CD4-positive, alpha-beta T cell treated with Interleukin-21 for 1 hour (primary cell): ENCODE measurements around the gene PYGB.
A peak's percentile ranks its signal among the peaks of the same experiment; 100 is the strongest.

ENCODE experiments used
- DNase-seq: peaks from one replicate; pipeline ENCODE4 v3.0.0-alpha.2; 2020

PYGB gene

DNA sequence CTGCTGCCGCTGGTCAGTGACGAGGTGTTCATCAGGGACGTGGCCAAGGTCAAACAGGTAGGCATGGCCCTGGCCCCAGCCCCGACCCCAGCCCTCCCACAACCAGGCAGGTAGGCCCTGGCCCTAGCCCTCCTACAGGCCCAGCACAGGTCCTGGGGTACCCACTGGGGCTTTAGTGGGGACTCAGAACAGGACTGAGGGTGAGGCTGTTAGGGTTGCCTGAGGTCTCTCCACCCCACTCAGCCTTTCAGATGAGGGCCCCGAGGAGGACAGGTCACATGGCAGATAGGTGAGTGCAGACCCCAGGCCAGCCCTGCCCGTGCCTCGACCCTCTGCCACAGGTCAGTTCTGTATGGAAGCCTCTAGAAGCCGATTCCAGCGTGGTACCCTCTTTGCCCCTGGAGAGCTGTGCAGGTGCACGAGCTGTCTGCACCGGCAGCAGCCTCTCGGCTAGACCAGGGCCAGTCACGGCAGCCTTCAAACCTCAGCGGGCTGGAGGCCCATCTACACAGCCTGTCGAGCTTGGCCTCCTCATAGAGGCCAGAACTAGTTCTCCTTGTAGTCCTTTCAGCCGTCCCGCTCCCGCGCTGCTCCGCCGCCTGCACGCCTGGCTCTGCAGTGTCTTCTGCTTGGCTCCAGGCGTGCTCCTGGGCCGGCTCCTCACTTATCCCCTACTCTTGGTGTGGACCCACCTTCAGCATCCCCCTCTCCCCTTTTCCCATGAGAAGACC is 35.5 kb downstream of the PYGB start:
- DNase-seq, result no peak

DNA sequence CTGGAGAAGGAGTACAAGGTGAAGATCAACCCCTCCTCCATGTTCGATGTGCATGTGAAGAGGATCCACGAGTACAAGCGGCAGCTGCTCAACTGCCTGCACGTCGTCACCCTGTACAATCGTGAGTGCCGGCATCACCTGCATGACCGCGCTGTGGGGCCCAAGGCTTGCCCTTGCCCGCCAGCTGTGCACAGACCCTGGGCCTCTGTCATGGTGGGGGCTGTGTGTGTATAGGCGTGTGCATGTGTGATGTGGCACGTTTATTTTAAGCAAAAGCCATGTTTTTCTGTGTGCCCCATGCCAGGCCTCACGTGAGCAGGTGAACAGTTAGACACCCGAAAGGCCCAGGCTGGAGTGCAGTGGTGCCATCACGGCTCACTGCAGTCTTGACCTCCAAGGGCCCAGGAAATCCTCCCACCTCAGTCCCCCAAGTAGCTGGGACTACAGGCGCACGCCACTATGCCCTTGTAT is 36.3 kb downstream of the PYGB start:
- no peak for DNase-seq

DNA sequence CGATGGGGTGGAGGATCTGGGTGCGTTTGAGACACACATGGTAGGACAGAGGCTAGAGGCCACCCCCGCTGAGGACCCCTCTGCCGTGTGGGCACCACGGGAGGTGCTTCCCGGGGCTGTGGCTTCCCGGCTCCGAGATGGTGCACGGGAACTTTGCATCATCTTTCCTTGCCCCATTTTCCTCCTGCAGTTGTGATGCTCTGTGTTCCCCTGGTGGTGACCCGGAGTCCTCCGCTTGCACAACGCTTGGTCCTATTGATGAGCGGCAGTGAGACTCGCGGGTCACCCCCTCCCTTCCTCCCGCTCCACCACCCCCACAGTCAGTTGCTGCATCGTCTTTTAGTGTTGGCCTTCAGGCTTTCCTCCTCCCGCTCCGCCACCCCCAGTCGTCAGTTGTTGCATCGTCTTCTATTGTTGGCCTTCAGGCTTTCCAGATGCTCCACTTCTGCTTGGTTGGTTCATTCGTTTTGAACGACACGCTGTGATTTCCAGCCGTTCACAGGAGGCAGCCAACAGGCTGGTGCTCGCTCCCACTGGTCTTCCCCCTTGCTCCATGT is 37.3 kb downstream of the PYGB start:
- no peak for DNase-seq

DNA sequence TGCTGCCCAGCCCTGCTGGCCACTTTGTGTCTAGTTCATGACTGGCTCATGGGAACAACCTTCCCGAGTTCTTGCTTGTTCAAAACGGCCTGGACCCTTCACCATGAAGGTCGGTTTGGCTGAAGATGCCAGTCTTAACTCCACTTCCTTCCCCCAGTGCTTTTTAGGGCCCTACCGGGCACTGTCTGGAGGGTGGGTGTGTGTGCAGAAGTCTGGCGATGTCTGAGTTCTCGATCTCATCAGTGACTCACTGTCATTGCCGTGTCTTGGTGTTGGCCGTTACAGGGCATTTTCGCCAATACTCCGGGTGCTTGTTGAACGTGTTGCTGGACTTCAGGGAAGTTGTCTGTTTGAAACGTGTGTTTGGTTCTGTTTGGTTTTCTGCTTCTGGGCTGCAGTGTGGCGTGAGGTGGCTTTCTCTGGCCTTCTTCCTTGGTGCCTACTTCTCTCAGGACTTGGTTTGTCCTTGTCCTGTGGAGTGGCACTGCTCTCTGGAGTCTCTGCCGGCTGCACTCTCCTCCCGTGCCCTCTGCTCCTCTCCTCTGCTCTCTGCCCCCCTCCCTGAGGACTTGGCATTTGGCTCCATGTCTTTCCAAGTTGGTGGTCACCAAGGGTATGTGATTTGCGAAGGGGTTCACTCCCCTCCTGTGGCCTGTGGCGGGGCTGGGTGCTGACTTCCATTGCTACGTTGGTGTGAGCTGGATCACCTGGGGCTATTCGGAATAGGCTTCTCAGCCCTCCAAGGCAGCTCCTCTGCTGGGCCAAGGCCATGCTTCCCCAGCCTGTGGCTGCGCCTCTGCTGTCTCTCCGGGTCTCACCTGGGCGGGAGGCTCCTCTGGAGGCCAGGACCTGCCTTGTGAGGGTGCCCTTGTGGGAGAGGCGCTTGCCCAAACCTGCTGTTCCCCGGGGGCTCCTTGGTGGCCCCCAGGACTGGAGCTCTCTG is 38.2 kb downstream of the PYGB start:
- no peak for DNase-seq

DNA sequence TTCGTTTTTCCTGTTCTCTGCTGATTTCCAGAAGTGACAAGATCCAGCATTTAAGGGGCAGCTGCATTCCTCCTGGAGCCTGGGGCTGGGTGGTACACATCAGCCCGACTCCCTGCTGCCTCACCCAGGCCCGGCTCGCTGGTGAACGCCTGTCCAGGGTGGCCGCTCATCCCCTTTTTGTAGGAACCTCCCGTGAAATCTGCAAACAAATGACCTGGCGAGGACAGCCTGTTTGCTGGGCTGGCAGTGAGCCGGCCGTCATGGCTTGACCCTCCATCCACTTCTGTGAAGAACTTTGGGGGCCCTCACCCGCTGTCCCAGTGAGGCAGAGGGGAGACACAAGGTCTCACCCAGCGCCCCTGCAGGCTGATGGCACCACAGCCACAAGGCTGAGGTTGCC is 39.0 kb downstream of the PYGB start:
- DNase-seq, result no peak

DNA sequence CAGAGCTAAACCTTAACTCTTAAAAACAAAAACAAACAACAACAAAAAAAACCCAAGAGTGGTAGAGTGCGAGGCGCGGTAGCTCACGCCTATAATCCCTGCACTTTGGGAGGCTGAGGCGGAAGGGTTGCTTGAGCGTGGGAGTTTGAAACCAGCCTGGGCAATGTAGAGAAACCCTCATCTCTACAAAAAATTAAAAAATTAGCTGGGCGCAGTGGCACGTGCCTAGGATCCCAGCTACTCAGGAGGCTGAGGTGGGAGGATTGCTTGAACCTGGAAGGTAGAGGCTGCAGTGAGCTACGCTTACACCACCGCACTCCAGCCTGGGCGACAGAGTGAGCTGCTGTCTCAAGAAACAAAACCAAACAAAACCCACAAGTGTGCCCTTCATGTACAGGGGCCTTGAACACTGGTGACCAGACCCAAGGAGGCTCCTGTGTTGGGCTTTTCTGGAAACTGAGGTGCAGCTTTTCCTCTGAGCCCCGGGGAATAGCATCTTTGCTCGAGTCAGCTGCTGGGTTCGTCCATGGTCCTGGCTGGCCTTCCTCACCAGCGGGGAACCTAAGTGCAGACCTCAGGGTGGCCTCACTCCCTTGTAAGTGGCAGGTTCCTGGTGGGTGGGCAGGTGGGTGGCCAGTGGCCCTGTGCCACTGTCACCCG is 39.9 kb downstream of the PYGB start:
- no peak for DNase-seq

DNA sequence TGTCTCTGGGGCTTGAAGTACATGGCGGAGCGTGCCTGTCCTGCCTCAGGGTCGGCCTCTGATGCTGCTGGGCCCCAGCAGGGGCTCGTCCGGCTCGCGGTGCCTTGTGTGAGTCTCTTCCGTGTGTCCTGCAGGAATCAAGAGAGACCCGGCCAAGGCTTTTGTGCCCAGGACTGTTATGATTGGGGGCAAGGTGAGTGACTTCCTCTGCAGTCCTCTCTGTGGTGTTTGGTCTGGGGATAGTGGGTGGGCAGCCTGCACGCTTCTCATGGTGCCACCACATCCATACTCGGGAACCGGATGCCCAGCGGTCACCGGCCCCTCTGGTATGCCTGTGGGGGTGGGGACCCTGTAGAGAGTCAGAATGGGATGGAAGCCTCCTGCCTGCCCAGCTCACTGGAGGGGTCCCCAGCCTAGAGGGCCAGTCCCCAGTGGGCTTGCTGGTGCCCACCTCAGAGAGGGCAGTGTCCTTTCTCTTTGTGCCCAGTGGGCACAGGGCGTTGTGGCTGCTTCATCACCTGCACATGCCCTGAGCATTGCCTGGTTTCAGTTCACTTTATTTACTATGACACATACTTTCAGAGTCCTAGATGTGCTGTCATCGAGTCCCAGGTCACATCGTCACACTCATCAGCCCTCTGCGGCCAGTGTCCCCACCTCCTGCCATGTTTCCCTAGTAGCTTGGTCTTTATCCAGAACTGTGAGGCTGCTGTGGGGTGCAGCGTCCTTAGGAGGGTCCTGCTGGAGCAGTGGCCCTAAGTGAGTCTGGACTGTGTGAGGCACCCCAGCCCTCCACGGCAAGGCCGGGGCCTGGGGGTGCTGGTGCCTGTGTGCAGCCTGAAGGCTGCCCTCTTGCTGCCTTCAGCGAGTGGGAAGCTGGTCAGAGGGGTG is 40.7 kb downstream of the PYGB start:
- no peak for DNase-seq

DNA sequence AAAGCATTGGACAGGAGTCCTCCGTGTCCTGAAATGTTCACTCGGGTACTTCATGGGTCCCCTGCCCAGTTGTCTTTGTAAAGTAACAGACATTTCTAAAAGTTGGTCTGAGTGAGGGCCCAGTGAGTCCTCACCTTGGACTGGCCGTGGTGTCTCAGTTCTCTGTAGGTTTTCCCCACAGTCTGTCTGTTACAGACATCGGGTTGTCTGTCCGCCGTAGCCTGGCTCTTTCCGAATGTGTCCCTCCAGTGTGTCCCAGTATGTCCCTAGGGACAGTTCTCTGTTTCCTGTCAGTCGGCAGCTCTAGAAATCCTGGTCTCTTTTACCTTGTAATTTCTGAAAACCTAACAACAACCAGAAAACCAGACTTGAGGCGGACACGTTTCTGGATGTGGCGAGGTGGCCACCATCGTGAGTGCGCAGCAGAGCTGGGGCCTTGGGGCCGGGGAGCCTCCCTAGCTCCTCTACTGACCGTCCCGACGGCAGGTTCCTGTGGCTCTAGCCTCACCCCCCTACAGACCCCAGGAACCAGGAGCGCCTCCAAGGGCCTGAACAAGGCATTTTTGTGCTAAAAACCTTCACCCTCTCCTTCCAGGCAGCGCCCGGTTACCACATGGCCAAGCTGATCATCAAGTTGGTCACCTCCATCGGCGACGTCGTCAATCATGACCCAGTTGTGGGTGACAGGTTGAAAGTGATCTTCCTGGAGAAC is 42.2 kb downstream of the PYGB start:
- no peak for DNase-seq

DNA sequence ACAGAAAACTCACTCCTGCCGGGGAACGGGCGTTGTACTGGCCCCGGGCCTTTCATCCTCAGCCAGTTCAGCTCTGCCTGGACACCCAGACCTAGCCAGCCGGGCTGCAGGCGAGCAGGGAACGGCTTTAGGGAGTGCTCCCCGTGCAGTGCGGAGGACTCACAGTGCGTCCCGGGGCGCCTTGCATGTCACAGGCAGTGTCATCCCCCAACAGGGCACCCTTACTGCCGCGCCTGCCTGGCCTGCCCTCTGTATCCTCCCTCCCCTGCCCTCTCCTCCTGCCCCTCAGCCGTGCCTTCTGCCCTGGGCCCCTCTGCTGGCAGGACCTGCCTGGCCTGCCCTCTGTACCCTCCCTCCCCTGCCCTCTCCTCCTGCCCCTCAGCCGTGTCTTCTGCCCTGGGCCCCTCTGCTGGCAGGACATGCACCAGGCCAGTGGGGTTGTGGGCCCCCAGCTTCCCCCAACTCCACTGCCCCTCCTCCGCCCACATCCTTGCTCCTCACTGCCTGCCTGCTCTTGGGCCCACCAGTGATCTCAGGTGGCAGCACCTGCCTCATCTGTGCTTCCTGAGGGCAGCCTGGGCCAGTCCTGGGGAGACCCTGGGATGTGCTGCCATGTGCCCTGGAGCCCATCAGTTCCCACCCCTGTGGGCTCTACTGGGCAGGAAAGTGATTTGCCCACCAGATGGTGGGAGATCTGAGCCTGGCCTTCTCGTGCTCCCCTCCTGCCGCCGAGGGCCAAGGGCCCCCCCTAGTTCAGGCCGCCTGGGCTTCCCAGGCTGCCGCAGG is 43.0 kb downstream of the PYGB start:
- no peak for DNase-seq

DNA sequence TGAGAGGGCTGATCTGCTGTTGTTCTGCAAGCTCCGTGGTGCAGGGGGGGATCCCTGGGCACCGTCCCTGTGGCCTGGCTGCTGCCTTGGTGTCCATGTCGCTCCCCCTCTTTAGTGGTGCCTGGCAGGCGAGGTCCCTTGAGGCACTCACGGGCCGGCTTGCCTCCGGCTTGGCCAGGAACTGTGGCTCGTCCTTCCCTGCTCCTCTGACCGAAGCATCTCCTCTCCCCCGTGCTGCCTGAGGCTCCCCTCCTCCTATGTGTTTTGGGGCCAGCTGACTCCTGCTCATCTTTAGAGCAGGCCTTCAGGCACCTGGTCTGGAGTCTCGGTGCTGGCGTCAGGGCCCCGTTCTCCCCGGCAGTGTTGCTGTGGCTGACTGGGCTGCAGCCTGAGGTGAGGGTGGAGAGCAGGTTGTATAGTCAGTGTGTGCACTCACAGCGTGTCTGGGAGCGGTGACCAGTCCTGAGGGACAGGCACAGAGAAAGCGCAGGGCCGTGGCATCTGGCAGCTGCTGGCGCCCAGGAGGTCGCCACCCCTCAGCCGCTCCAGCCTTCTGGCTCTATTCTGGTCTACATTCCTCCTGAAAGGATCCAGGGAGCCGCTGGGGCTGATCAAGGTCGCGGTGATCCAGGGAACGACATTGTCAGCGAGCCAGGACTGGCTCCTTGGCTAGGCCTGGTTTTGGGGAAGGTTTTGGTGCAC is 43.7 kb downstream of the PYGB start:
- DNase-seq, result no peak

DNA sequence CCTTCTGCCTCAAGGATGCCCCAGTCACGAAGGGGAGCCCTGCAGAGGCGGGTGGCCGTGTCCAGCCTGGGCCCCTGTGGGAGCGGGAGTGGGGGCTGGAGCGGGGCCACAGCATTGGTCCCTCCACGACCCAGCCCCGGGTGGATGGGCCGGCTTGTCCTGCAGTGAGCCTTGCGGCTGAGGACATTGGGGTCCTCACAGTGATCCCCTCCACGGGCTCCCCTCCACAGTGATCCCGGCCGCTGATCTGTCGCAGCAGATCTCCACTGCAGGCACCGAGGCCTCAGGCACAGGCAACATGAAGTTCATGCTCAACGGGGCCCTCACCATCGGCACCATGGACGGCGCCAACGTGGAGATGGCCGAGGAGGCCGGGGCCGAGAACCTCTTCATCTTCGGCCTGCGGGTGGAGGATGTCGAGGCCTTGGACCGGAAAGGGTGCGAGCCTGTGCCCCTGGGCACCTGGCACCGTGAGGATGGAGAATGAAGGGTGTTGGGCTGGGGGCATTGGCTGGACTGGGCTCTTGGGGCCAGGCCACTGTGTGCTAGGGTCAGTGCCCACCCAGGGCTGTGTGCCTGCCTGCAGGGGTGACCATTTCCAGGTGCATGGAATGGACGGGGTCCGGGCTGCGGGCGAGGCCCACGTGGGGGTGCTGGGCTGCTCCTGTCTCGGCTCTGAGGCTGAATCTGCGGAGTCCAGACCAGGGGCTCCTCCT is 44.4 kb downstream of the PYGB start:
- DNase-seq, result no peak

DNA sequence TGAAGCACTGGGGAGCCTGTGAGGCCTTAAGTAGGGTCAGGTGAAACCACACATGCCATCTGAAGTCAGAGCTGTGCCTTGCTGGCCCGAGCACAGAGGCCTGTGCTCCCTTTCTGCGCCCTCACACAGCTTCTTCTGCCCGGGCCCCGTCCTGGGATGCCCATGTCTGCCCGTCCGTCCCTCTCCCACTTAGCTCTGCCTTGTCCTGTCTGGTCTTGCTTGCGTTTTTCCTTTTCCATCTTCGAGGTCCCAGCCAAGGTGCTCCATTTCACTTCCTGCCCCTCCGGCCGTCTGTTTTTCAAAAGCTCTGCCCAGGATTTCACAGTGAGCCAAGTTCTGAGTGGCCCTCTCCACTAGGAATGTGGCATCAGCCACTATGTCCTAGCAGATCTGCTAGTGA is 45.6 kb downstream of the PYGB start:
- DNase-seq, result no peak

DNA sequence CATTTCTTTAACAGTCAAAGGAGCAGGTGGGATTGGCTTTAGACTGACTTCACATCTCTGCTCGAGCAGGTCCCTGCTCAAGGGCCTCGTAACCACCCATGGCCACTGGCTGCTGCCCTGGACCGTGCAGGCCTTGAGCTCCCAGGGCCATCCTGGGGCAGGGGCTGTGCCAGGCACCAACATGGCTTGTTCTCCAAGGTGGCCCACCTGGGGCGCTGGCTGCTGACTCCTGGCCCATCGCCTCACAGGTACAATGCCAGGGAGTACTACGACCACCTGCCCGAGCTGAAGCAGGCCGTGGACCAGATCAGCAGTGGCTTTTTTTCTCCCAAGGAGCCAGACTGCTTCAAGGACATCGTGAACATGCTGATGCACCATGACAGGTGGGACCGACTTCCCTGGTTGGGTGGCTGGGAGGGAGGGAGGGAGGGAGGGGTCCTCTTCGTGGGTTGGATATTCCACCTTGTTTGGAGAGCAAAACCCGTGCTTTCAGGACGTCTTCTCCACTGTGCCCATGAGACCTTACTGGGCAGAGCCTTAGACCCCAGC is 46.1 kb downstream of the PYGB start:
- DNase-seq, result no peak

DNA sequence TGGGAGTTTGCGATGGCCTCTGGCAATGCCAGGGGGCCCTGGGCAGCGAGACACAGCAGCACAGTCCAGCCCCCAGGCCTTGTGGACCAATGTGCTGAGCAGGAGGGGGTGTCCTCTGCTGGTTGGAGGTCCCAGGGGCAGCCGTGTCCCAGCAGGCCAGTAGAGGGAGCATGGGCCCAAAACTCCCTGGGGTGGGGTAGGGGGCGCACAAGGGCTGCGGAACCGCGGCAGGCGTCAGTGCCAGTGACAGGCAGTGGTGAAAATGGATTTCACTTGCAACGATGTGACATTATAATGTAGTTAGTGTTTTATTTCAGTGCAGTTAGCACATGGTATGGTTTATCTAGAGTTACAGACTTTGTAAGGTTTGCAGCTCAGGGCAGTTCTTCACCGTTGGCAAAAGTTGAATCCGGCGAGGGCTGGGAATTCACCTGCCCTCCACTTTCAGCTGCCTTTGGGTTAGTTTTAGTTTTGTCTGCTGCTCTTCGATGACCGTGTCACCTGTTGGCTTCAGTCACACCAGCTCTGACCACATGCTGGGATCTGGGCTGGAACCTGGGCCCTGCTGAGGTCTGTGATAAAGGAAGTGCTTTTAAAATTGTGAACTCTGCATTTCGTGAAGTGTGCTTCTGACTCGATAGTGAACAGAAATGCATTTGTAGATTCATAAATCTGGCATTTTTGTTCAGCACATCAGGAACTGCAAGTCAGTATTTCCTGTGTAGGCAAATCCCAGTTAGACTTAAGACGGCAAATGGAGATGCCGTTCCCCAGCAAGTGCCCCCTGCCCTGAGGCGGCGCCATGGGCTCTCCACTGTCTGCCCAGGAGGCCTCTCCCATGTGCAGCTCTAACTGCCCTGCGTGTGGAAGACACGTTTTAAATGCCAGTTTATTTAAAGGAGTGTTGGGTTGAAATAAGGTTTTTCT is 46.8 kb downstream of the PYGB start:
- peak; percentile 61 for DNase-seq

DNA sequence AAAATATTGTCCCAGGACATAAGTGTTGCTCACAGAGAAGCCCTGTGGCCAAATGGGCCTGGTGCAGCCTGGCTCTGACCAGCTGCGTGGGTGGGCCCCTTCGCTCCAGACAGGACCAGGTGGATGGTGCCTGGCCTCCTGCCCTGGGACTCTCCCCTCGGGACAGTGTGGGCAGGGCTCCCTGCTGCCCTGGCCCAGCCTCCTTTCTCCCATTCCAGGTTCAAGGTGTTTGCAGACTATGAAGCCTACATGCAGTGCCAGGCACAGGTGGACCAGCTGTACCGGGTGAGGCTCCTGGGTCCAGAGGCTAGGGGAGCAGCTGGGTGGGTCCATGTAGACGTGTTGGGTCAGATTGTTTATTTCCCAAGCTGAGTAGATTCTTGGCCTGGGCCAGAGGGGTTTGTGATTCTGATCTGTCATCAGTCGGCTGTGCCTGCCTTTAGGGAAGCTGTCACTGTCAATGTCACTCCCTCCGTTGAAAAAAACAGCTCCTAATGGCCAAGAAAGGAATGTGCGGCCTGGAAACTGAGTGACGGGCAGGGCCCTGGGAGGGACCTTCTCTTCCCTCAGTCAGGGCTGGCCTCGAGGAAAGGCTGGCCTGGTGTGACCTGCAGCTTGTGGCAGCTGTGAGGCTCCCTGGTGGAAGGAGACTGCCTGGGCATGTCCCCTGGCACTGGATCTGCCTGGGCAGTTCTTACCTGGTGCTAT is 47.7 kb downstream of the PYGB start:
- DNase-seq, result no peak

DNA sequence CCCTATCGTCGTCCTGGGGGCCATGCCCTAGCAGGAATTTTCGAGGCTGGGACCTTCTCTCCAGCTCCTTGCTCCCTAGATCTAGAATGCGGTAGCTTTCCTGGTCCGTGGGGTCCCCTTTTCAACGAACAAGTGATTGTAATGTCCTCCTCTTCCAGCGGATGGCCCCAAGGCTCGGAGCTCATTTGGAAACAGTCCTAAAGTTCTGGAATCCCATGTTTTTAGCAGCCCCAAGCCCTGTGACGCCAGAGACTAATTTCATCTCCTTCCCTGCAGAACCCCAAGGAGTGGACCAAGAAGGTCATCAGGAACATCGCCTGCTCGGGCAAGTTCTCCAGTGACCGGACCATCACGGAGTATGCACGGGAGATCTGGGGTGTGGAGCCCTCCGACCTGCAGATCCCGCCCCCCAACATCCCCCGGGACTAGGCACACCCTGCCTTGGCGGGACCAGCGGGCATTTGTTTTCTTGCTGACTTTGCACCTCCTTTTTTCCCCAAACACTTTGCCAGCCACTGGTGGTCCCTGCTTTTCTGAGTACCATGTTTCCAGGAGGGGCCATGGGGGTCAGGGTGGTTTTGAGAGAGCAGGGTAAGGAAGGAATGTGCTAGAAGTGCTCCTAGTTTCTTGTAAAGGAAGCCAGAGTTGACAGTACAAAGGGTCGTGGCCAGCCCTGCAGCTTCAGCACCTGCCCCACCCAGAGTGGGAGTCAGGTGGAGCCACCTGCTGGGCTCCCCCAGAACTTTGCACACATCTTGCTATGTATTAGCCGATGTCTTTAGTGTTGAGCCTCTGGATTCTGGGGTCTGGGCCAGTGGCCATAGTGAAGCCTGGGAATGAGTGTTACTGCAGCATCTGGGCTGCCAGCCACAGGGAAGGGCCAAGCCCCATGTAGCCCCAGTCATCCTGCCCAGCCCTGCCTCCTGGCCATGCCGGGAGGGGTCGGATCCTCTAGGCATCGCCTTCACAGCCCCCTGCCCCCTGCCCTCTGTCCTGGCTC is 48.5 kb downstream of the PYGB start:
- DNase-seq, result peak; percentile 11
